ENCODE results near the gene SLC22A5. TPM values are rescaled to one million over a fixed set of nuclear protein-coding genes. Genes with fewer than 3 reads are reported as not detected.
A peak's percentile ranks its signal among the peaks of the same experiment; 100 is the strongest.

SLC22A5 gene
- total and polyA plus RNA-seq, 2 of the 8 experiments (the other 6 are each of a cell fraction or from before 2014, with no cell fraction given), result 4.0 to 9.0 TPM

GRCh38 chr5:132427281-132428146 lies 58.0 kb downstream of the SLC22A5 start:
- ChIA-PET POLR2A (ENCODE audit: partially characterized antibody) (interaction anchor here (0.8 to 6.5 kb wide), 8 partner anchors 9 to 134 kb away, joined by 3 to 49 read pairs (median 4); partner anchors contain the start of gene IRF1), CTCF (ENCODE audit: partially characterized antibody) (interaction anchor here (0.7 to 11.7 kb wide), 28 partner anchors 10 to 393 kb away, joined by 3 to 201 read pairs (median 4); partner anchors contain the start of gene IRF1)
- Histone ChIP-seq H3K79me2 (ENCODE audit: control insufficient read depth in 1 of 2, insufficient read depth in 2 of 2, low read length in 2 of 2) (no peaks in the 10 kb centered on the region), H3K79me1 (ENCODE audit: low read depth, low read length) (no peaks in the 10 kb centered on the region), H2BK15ac (ENCODE audit: low read length) (0 out of 2 replicates have a peak overlapping the region, but pooled peaks have one; percentile 31), H3K9me3 (ENCODE audit: insufficient read depth in 2 of 2, low read depth in 1 of 2, low read length in 1 of 2) (no peaks in the 10 kb centered on the region), H2BK20ac (ENCODE audit: low read length) (0 out of 2 replicates have a peak overlapping the region, but pooled peaks have one; percentile 11), H3K4ac (replicated peaks; ENCODE audit: insufficient read length, low read depth, low read length) (no peak overlapping the region), H3K23me2 (ENCODE audit: low read depth, low read length) (no peaks in the 10 kb centered on the region), H3K27me3 (replicated peaks in 1 of 4; ENCODE audit: control insufficient read depth in 3 of 4, extremely low read depth in 1 of 4, insufficient read depth in 3 of 4, low read length in 3 of 4) (no peaks in the 10 kb centered on the region; a peak in 1 of 7 replicates), H3K23ac (ENCODE audit: insufficient read length) (no peak overlapping the region), H3K9ac (replicated peaks in 1 of 4; ENCODE audit: extremely low read depth in 1 of 4, low read depth in 3 of 4, low read length in 3 of 4) (0 out of 7 replicates have a peak overlapping the region, but pooled peaks of 1 of the 4 experiments have one; percentile 9), H2BK120ac (replicated peaks; ENCODE audit: low read depth, low read length) (no peak overlapping the region), H2BK5ac (ENCODE audit: low read depth, low read length) (no peak overlapping the region), H3K27ac (ENCODE audit: low read depth, low read length) (no peak overlapping the region; the same call in 1 of the 2 replicates), H4K8ac (ENCODE audit: extremely low read depth, insufficient read depth, low read length) (peak overlapping the region; percentile 63), H3K56ac (replicated peaks; ENCODE audit: insufficient read length, low read depth, low read length) (no peak overlapping the region), H4K5ac (ENCODE audit: insufficient read length, low read depth, low read length) (no peak overlapping the region), H3K4me3 (ENCODE audit: extremely low read depth in 1 of 4, insufficient read depth in 2 of 4, low read depth in 3 of 4, low read length in 4 of 4) (no peak overlapping the region; a peak in 1 of 8 replicates), H3K4me2 (ENCODE audit: insufficient read depth in 1 of 2, low read depth in 2 of 2, low read length in 2 of 2) (no peak overlapping the region), H4K20me1 (replicated peaks in 1 of 2; ENCODE audit: control insufficient read depth in 1 of 2, insufficient read depth in 2 of 2, low read length in 2 of 2) (peaks cover 0 to 2% of the 10 kb centered on the region in 2 experiments), H4K91ac (replicated peaks; ENCODE audit: insufficient read length, low read length) (no peak overlapping the region), H3K14ac (ENCODE audit: insufficient read length) (no peak overlapping the region), H3K18ac (ENCODE audit: extremely low read depth, low read length) (no peak overlapping the region), H3K4me1 (replicated peaks in 1 of 4; ENCODE audit: control insufficient read depth in 3 of 4, insufficient read depth in 4 of 4, low read length in 3 of 4) (peaks cover 0 to 9% (median 5%) of the 10 kb centered on the region in 4 experiments; a peak in 5 of 7 replicates), H2AFZ (ENCODE audit: low read length) (no peak overlapping the region; the same call in 1 of the 2 replicates), H3K36me3 (ENCODE audit: control insufficient read depth in 2 of 4, insufficient read depth in 4 of 4, low read length in 3 of 4) (no peaks in the 10 kb centered on the region), H2BK12ac (ENCODE audit: low read depth, low read length) (no peak overlapping the region), H2AK5ac (ENCODE audit: low read depth, low read length) (no peak overlapping the region)
- peak in 1 of 2 experiments; percentile 43 for DNase-seq (ENCODE audit: low read depth in 1 of 2, low spot score in 2 of 2)
- FAIRE-seq, result no peak
- 79% methylated on average over 6 of the region's 6 CpGs; no CpG with 5 or more reads in 1 of the 2 experiments for WGBS, 2 experiments (ENCODE audit: extremely low coverage in 1 of 2, insufficient coverage in 1 of 2, insufficient read length in 1 of 2, insufficient replicate concordance in 2 of 2, low coverage in 1 of 2, low lambda C conversion rate in 2 of 2, missing lambda C conversion rate in 1 of 2)
- no peak for TF ChIP-seq GABPA (IDR thresholded peaks at IDR 0.05; ENCODE audit: borderline replicate concordance, insufficient read depth, low read length)

All from H1 (cell line).